ENCODE measurements around the gene ABCA9. TPM values are rescaled to one million over a fixed set of nuclear protein-coding genes. Genes with fewer than 3 reads are reported as not detected.

The ABCA9 gene
- total and polyA plus RNA-seq, 8 donors, result 0.76 to 4.5 (median 2.4) TPM

GRCh38 chr17:69030169-69030568 is 30.6 kb downstream of the ABCA9 start:
- Histone ChIP-seq H3K36me3 (no peaks in the 10 kb centered on the region), H3K27me3 (no peaks in the 10 kb centered on the region), H3K4me3 (no peak overlapping the region), H3K27ac (no peak overlapping the region), H3K9me3 (no peaks in the 10 kb centered on the region), H3K4me1 (no peaks in the 10 kb centered on the region)
- DNase-seq (no peak), FAIRE-seq (no peak), ATAC-seq (no peak)
- WGBS, 2 donors, result 94 to 96% methylated on average over 1 of the region's 1 CpG
- TF ChIP-seq, protein P1, sequence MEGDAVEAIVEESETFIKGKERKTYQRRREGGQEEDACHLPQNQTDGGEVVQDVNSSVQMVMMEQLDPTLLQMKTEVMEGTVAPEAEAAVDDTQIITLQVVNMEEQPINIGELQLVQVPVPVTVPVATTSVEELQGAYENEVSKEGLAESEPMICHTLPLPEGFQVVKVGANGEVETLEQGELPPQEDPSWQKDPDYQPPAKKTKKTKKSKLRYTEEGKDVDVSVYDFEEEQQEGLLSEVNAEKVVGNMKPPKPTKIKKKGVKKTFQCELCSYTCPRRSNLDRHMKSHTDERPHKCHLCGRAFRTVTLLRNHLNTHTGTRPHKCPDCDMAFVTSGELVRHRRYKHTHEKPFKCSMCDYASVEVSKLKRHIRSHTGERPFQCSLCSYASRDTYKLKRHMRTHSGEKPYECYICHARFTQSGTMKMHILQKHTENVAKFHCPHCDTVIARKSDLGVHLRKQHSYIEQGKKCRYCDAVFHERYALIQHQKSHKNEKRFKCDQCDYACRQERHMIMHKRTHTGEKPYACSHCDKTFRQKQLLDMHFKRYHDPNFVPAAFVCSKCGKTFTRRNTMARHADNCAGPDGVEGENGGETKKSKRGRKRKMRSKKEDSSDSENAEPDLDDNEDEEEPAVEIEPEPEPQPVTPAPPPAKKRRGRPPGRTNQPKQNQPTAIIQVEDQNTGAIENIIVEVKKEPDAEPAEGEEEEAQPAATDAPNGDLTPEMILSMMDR (IDR thresholded peaks at IDR 0.05), result no peak
- intact Hi-C loops (cut with DNase I), result no loop called here

- no peaks in the 10 kb centered on the region for H3K9me3 ChIP-seq
- H3K36me3 ChIP-seq, result no peaks in the 10 kb centered on the region
- no peak overlapping the region for H3K27ac ChIP-seq
- 70 to 72% methylated on average over 1 of the region's 1 CpG for WGBS, 2 donors
- no peaks in the 10 kb centered on the region for H3K27me3 ChIP-seq
- DNase-seq (no peak), FAIRE-seq (no peak), ATAC-seq (no peak)
- intact Hi-C loops (cut with DNase I), result no loop called here
- peaks cover 0 to 8% (median 0%) of the 10 kb centered on the region in 3 donors for H3K4me1 ChIP-seq
- TF ChIP-seq, protein P1 (IDR thresholded peaks at IDR 0.05), result no peak
- no peak overlapping the region for H3K4me3 ChIP-seq
Measured at GRCh38 chr17:69018687-69019086, 42.0 kb downstream of the ABCA9 start.

DNA sequence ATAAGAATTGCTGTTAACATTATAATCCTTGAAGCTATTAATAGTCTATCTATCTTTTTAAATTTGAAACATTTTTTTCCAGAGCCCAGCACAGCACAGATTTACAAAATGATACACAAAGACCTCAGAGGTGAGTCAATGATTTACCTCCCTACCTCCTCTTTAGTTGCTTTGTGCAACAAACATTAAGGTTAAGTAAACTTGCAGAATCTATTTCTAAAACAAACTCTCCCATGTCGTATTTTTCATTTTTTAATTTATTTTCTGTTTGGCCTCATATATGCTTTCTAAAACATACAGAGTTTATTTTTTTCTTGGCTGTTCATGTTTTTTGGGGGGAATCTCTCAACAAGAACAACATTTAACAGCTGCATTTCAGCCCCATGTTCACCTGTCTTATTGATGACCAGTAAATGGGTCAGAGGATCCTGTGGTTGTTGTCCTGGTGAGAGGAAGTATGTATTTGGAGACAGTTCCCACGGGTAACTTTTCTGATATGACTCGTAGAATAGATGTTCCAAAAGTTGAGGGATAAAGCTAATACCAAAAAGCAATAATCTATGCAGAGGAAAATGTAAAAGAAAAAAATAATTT is 42.6 kb downstream of the ABCA9 start:
- H3K27me3 ChIP-seq, result no peaks in the 10 kb centered on the region
- TF ChIP-seq, protein P1 (IDR thresholded peaks at IDR 0.05), result no peak
- FAIRE-seq (no peak), DNase-seq (no peak), ATAC-seq (peak in 1 of 4 donors; percentile 32)
- no peak overlapping the region for H3K27ac ChIP-seq
- no peaks in the 10 kb centered on the region for H3K9me3 ChIP-seq
- H3K4me1 ChIP-seq, result peaks cover 0 to 8% (median 0%) of the 10 kb centered on the region in 3 donors
- no peaks in the 10 kb centered on the region for H3K36me3 ChIP-seq
- 28 to 35% methylated on average over 3 of the region's 3 CpGs for WGBS, 2 donors
- intact Hi-C loops (cut with DNase I), result no loop called here
- H3K4me3 ChIP-seq, result no peak overlapping the region

DNA sequence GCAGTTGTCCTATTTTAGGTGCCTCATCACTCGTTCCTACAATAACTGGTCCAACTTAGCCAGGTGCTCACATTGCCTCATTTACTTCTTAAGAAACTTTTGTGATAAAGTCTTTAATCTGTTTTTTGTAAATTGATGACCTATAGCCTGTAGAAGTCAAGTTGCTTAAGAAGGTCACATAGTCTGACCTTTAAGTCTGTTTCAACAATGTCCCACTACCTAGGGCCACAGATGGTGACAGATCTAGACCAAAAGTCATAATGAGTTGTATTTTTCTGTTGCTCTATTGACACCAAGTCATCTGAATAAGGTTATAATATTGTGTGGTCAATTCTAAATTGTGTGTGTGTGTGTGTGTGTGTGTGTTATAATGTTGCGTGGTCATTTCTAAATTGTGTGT is 45.1 kb downstream of the ABCA9 start:
- TF ChIP-seq, protein P1 (IDR thresholded peaks at IDR 0.05), result no peak
- H3K27ac ChIP-seq, result no peak overlapping the region
- WGBS, 2 donors, result 84 to 92% methylated on average over 2 of the region's 2 CpGs
- peaks cover 0 to 8% (median 0%) of the 10 kb centered on the region in 3 donors for H3K4me1 ChIP-seq
- H3K36me3 ChIP-seq, result no peaks in the 10 kb centered on the region
- ATAC-seq (no peak), DNase-seq (no peak), FAIRE-seq (no peak)
- intact Hi-C loops (cut with DNase I), result no loop called here
- no peaks in the 10 kb centered on the region for H3K9me3 ChIP-seq
- H3K27me3 ChIP-seq, result no peaks in the 10 kb centered on the region
- no peak overlapping the region for H3K4me3 ChIP-seq
